Measurements from ENCODE around the gene EVC.

DNA sequence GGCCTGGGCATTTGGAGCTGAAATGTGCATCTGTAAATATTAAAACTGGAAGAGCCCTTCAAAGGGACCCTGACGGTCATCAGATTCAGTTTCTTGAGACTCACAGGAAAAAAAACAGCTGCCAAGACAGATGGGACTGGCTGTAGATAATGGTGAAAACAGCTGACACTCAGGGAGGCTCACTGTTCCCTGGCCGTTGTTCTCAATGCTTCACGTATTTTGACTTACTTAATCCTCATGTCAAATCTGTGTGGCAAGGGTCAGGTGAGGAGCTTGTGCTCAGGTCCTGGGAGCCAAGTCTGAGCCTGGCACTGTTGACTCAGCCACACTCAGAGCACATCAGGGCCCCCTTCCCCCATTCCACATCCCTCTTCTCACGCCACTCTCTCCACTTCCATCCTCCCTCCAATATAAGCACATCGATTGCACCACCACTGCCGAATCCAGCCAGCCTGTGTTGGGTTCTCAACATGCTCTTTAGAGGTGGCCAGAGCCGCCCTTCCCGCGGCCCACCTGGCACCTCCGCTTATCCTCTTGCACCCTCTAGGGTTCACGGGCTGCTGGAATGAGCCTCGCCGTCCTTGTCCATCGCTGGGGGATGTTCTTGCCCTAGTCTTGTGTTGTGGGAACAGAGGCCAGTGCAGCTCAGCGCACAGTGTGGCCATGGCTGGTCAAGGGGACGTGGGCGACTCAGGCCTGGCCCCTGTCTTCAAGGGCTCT, 40.1 kb downstream of the EVC start:
- TF ChIP-seq GATA3 (IDR thresholded peaks at IDR 0.05; ENCODE audit: low read depth, low read length), result no peak
- TF ChIP-seq GATA2 (IDR thresholded peaks at IDR 0.05; ENCODE audit: low read depth, low read length), result no peak

Data from SH-SY5Y (cell line).